ENCODE results near the gene ABCC5.

ABCC5 gene

GRCh38 chr3:183975981-183976662 lies 41.6 kb downstream of the ABCC5 start:
- DNase-seq (ENCODE audit: low read depth in 2 of 2): no peak

- no peak for DNase-seq (ENCODE audit: low read depth in 2 of 2)
Observed at GRCh38 chr3:183968666-183969245, 48.9 kb downstream of the ABCC5 start.

GRCh38 chr3:183967693-183968092 lies 50.0 kb downstream of the ABCC5 start:
- DNase-seq (ENCODE audit: low read depth in 2 of 2): no peak

DNA sequence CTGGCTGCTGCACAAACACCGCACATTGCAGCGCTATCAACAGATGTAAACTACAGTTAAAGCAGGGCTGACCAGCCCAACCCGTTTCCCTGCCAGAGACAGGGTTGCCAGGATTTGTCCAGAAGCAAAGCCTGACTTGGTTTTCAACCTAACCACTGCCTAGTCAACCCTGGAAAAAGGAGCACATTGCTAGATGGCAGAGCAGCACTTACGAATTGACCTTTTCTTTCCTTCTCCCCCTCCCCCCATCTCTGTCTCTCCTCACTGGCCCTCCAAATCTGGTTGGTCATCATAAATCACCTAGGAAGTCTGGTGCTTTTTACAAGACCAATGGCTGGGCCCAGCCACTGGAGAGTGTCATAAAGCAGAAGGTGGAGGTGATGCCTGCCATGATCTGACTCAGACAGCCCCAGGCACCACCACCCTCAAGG lies 51.3 kb downstream of the ABCC5 start:
- no peak for DNase-seq (ENCODE audit: low read depth in 2 of 2)

- no peak for DNase-seq (ENCODE audit: low read depth in 2 of 2)
Observed at GRCh38 chr3:183962807-183963206, 54.9 kb downstream of the ABCC5 start.

- no peak for DNase-seq (ENCODE audit: low read depth in 2 of 2)
Observed at GRCh38 chr3:183959214-183959613, 58.5 kb downstream of the ABCC5 start.

DNA sequence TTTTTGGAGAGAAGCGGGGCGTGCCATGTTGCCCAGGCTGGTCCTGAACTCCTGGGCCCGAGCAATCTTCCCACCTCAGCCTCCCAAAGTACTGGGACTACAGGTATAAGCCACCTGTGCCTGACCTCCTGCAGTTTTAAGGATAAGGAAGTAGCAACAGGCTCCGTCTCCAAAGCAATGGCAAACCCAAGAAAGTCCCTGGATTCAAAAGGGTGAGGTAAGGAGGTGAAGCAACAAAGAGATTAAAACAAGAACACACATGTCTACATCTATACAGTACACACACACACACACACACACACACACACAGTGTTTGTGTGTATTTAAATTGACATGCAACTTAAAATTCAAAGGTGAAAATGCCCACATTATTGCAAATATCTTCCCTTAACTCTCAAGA lies 58.9 kb downstream of the ABCC5 start:
- no peak for DNase-seq (ENCODE audit: low read depth in 2 of 2)

GRCh38 chr3:183958226-183958625 lies 59.5 kb downstream of the ABCC5 start:
- DNase-seq (ENCODE audit: low read depth in 2 of 2): no peak

- no peak for DNase-seq (ENCODE audit: low read depth in 2 of 2)
Observed at GRCh38 chr3:183954875-183955274, 62.8 kb downstream of the ABCC5 start.

DNA sequence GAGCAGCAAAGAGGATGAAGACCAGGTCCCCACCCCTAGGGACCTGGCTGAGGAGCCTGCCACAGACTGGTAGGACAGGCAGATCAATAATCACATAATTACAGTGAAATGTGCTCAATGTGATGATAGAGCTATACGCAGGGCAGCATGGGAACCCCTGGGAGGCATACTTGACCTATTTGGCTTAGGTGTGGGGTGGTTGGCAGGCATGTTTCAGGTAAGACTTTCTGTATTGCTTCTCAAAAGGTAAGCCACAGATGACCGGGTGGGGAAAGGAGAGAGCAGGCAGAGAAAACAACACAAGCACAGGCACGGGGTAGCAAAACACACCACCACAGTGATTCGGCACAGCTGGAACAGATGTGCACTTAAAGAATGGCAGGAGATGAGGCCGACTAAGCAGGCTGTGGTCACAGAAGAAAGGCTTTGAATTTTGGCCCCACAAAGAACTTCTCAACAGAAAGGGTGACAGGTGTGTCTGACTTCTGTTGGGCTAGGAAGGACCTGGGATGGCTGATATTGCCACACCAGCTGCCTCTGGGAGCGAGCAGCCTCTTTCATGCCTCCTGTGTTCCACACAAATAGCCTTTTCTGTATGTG lies 64.1 kb downstream of the ABCC5 start:
- DNase-seq (ENCODE audit: low read depth in 2 of 2): no peak

- no peak for DNase-seq (ENCODE audit: low read depth in 2 of 2)
Observed at GRCh38 chr3:183951459-183951858, 66.2 kb downstream of the ABCC5 start.

DNA sequence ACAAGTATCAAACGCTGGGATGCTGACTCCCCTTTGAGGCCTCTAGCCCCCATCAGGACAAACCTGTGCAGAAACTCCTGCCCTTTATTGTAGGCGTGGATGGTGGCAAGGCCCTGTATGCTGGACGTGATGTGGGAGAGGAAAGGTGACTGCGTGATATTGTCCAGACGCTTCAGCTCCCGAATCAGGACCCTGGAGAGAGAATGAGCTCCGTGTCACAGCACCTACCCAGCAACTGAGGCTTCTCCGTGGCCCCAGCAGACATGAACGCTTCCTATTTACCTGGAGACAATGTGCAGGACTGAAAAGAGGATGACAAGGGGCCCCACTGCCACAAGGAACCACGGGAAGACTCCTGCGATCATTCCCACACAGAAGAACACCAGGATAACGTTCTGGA lies 68.0 kb downstream of the ABCC5 start:
- no peak for DNase-seq (ENCODE audit: low read depth in 2 of 2)

DNA sequence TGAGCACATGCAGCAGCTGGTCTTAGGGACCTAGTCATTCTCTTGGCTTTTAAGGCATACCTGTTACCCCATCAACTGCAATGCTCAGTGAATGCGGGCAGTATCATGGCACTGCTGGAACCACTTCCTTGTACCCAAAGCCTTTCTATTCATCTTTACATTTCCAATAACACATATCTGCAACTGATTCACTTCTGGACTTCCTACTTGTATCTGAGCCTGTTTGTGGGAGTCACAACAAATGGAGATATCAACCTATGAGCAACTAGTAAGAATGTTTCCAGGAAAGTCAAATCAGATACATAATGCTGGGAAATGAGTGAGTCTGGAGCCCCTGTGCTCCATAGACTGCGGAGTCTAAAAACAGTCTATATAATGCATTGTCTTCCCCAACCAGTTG lies 71.6 kb downstream of the ABCC5 start:
- DNase-seq (ENCODE audit: low read depth in 2 of 2): no peak

DNA sequence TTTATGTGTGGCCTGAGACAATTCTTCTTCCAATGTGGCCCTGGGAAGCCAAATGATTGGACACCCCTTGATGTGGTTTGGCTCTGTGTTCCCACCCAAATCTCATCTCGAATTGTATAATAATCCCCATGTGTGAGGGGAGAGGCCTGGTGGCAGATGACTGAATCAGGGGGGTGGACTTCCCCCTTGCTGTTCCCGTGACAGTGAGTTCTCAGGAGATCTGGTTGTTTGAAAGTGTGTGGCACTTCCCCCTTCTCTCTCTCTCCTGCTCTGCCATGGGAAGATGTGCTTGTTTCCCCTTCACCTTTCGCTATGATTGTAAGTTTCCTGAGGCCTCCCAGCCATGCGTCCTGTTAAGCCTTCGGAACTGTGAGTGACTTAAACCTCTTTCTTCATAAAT lies 72.9 kb downstream of the ABCC5 start:
- DNase-seq (ENCODE audit: low read depth in 2 of 2): no peak

- DNase-seq (ENCODE audit: low read depth in 2 of 2): no peak
Observed at GRCh38 chr3:183943739-183944138, 73.9 kb downstream of the ABCC5 start.

GRCh38 chr3:183941216-183941615 lies 76.5 kb downstream of the ABCC5 start:
- no peak for DNase-seq (ENCODE audit: low read depth in 2 of 2)

DNA sequence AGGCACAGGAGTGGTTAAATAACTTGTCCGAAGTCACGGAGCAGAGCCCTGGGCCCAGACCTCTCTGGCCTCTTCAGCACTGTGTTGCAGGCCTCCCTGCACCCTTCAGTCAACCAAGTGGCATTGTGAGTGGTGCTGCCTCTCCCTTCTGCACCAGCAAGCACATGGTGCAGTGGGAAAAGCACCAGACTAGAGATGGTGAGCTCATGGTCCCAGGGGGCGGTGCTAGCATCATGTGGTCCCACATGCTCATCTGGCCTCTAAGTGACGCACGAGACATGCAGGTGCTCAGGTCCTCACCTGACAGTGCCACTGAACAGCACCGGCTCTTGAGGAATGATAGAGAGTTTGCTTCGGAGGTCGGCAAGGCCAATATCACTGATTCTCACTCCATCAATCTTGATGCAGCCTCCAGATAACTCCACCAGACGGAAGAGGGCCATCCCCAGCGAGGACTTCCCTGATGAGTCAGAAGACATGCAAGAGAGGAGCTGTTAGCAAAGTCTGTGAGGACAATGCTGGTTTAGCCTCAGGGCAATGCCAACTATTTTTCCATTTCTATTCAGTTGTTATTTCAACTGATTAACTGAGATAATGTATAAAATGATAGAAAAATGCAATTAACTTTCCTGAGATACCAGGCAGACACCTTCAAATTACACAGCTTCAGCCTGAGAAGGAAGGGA lies 79.9 kb downstream of the ABCC5 start:
- DNase-seq (ENCODE audit: low read depth in 2 of 2): no peak

DNA sequence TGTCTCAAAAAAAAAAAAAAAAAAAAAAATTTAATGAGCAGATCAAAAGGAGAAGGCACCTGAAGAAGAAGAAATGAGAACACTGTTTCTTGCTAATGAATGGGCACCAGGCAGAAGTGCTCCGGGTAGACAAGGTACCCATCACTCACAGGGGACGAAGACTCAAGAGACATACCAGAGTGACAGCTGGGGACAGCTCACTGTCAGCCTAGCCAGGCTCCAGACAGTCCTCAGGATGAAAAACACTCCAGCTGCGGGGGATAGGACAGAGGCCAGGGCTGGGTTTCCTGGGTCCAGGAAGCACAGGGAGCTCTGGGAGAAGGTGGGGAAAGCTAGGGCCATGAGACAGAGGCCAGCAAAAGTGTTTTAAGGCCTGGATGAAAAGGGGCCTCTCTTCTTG lies 84.5 kb downstream of the ABCC5 start:
- no peak for DNase-seq (ENCODE audit: low read depth in 2 of 2)

- DNase-seq (ENCODE audit: low read depth in 2 of 2): no peak
Observed at GRCh38 chr3:183931881-183932280, 85.8 kb downstream of the ABCC5 start.

DNA sequence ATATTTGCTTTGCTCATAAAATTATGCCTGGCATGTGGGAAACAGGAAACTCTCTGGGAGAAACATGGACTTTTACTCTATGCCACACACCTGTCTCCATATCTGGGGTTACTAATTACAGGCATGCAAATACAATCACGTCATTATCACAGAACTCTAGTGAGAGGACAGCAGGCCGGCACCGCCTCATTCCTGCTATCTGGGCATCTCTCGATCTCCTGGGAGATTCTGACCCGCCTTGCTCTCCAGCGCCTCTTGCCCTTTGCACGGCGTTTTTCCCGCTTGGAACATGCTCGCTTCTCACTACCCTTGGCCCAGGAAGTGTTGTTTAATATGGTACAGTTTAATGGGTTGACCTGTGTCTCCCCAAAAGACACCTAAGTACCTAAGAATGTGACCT lies 87.6 kb downstream of the ABCC5 start:
- no peak for DNase-seq (ENCODE audit: low read depth in 2 of 2)

DNA sequence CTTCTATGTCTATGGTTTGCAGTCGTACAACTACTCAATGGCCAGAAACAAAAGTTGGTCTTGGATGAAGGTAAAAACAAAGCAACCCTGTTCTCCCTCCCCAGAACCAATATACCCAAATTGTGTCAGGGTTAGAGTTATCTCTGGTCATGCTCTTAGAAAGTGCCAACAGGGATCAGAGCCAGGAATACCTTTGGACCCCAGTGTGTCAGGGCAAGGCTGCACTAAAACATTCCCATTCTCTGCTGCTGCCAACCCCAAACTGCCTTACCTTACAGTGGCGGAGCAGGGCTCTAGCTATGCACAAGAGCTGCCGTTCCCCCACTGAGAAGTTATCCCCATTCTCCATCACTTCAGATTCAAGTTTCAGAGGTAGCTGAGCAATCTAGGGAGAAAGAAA lies 90.6 kb downstream of the ABCC5 start:
- DNase-seq (ENCODE audit: low read depth in 2 of 2): no peak

GRCh38 chr3:183924956-183925355 lies 92.7 kb downstream of the ABCC5 start:
- DNase-seq (ENCODE audit: low read depth in 2 of 2): no peak

DNA sequence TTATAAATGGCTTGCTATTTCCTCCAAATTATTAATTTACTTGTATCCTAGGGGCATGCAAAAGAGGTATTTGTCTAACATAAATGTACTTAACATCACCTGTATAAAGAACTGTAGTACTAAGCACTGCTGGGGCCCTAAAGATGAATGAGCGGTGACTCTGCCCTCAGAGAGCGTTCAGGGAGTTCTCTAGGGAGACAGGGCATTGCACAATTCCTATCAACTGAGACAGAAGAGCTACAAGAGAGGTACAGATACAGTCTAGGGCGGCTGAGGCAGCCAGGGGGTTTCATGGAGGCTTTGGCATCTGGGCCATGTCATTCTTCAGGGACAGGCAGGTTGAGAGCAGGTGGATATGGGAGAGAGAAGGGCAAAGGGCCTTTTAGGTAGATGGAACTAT lies 93.1 kb downstream of the ABCC5 start:
- no peak for DNase-seq (ENCODE audit: low read depth in 2 of 2)

Data from activated CD8-positive, alpha-beta memory T cell treated with anti-CD3 and anti-CD28 coated beads for 4 hours (primary cell).